HG02938 (cell line): ENCODE measurements around the gene KCNQ1.

ENCODE experiments used
- ATAC-seq: cut with Tn5 transposase; IDR thresholded peaks from one replicate; pipeline ENCODE4 v1.9.1; 2021; ENCODE audit warnings: mild to moderate bottlenecking, moderate library complexity; ENCODE audit not compliant: unreplicated experiment

The KCNQ1 gene

GRCh38 chr11:2809854-2810253 lies 365.0 kb downstream of the KCNQ1 start:
- ATAC-seq: no peak

DNA sequence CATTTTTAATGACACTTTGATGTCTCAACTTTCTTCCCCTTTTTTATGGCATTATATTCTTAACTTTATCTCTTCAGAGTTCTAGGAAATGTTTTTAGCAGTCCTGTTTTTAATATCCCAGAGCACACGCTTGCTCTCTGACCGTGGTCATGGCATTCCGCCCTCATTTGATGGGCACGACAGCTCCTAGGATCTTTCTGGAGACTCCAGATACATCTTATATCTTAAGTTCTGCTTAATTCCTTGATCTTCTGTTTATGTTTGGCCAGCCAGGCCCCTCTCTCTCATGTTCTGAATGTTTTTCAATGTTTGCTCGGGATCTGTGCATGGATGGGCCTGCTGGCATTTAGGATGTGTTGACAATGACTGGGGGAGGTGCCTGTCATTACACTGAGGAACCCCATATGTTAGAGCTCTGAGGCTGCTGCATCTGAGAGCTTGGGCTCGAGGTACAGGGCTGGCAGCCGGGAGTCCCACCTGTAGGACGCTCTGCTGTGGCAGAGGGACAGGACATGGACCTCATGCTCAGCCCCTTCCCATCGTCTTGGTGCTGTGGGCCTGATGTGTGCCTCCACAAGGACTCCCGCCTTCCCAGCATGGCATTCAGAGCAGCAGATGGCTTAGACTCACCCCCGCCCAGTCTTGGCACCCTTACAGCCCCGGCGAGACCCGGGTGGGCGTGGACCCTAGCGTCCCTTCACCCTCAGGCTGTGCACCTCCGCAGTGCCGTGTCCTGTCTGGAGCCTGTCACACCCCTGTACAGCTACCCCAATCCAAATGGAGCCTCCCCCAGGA lies 365.8 kb downstream of the KCNQ1 start:
- no peak for ATAC-seq

DNA sequence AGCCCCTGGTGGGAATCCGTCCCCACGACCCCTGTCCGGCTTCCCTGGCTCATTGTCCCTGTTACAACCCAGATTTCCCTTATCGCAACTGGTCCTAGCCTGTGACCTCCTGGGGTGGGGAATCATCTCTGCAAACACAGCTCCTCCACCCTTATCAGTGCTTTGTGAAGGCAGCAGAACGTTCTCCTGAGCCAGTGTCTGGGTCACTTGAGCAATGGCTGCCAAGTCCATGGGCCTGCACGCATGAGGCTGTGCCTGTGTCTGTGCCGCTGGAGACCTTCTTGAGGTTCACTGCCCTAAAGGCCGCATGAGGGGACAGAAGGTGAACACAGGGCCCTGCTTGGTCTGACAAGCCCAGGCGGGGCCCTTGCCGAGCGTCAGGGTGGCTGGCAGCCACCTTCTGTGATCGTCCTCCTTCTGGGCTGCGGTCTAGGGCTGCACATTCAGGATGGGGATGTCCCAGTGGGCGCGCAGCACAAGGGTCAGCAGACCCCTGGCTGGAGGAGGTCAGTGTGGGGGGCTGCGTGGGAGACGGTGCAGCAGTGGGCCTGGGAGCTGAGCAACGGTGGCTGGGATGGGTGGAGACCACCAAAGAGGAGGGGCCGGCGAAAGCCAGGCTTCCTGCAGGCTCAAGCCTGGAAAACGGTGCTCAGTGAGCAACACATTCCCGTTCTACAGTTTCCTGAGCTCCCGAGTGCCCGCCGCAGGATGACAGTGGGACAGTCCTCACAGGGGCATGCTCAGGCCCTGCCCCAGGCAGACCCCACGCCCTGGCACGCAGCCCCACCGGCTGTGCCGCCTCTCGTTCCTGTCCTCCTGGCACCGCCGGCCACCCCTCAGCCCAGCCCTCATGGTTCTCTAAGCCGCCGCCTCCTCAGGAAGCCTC lies 366.6 kb downstream of the KCNQ1 start:
- no peak for ATAC-seq

GRCh38 chr11:2812371-2812991 lies 367.7 kb downstream of the KCNQ1 start:
- no peak for ATAC-seq

GRCh38 chr11:2813141-2813908 lies 368.5 kb downstream of the KCNQ1 start:
- ATAC-seq: no peak

DNA sequence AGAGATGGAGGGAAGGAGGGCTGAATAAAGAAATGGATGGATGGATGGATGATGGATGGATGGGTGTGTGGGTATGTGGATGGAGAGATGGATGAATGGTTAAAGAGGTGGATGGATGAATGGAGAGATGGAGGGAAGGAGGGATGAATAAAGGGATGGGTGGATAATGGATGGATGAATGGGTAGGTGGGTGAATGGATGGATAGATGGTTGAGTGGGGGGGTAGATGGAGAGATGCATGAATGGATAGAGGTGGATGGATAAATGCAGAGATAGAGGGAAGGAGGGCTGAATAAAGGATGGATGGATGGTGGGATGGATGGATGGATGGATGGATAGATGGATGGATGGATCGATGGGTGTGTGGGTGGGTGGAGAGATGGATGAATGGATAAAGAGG lies 369.2 kb downstream of the KCNQ1 start:
- no peak for ATAC-seq

GRCh38 chr11:2814751-2815150 lies 369.9 kb downstream of the KCNQ1 start:
- no peak for ATAC-seq

GRCh38 chr11:2815762-2816496 lies 371.1 kb downstream of the KCNQ1 start:
- ATAC-seq: no peak

- no peak for ATAC-seq
Measured at GRCh38 chr11:2816523-2816922, 371.7 kb downstream of the KCNQ1 start.

GRCh38 chr11:2816941-2817421 lies 372.2 kb downstream of the KCNQ1 start:
- no peak for ATAC-seq

DNA sequence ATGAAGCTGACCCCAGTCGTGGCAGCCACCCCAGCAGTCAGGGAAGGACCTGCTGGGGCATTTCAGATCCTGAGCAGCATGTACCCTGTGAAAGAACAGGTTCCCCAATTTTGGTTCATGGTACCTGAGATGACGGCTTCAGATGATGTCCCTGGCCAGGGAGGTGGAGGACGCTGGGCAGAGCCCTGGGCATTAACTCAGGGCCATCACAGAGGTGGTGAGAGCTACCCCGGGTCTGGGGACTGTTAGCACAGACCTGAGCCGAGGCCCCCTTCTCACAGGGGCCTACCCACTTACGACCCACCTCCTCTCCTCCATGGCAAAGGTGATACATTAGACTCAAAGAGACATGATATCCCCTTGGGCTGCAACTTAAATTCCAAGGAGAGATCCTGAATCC lies 372.6 kb downstream of the KCNQ1 start:
- no peak for ATAC-seq

GRCh38 chr11:2818021-2818420 lies 373.2 kb downstream of the KCNQ1 start:
- no peak for ATAC-seq

DNA sequence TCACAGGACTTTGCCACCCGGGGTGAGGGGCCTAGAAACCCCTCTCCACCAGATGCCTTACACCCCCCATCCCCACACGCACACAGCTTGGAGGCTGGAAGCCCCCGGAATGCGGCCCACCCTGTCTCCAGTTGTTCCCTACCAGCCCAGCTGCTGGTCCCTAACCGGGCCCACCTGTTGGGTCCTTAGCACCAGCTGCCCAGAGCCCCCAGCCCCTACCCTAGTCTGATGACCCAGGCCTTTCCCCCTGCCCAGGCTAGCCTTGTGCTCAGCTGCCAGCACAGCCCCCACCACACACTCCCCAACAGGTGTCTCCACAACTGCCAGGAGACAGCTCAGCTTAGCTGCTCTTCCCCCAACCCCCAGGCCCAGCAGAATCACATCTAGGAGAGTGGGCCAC lies 373.7 kb downstream of the KCNQ1 start:
- ATAC-seq: no peak

DNA sequence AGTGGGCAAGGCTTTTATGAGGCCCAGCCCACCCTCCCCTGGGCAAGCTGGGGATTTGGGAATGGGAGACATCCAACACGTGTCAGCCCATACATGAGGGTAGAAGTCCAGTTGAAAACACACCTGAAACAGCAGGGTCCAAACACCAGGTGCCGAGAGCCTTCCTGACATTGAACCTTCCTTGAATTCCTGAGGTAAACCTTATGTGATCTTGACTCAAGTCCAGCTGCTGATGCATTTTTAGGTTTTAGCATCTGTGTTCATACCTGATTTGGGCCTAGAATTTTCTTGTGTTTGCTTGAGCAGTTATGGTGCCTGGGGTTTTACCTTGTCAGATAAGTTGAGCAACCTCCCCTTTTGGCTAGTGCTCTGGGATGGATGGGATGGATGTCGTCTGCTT lies 374.5 kb downstream of the KCNQ1 start:
- no peak for ATAC-seq

- ATAC-seq: no peak
Measured at GRCh38 chr11:2820976-2821375, 376.2 kb downstream of the KCNQ1 start.

- ATAC-seq: no peak
Measured at GRCh38 chr11:2821891-2822290, 377.1 kb downstream of the KCNQ1 start.

DNA sequence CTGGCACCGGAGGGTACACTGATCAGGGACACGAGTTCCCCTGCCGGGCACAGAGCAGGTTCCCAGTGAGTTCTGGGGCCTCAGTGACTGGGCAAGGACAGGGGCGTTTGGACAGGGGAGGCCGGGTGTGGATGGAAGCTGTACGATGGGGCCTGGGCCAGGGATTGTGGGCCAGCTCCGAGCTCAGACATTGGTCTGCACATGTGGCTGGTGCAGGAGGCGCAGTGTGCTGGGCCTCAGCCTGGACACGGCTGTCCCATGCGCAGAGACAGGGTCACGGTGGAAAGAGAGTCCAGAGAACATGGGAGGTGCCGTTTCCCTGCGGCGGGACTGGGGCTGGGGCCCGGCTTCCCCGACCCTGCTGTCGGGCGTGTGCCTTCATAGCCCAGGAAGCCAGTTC lies 380.0 kb downstream of the KCNQ1 start:
- ATAC-seq: no peak

- ATAC-seq: no peak
Measured at GRCh38 chr11:2825261-2825888, 380.6 kb downstream of the KCNQ1 start.

- ATAC-seq: no peak
Measured at GRCh38 chr11:2825889-2826678, 381.3 kb downstream of the KCNQ1 start.
